Hindlimb muscle (tissue), 1 donor: Measurements from ENCODE around the gene NLGN2. TPM values are rescaled to one million over a fixed set of nuclear protein-coding genes. Genes with fewer than 3 reads are reported as not detected.

Experiments
- DNase-seq: peaks from one replicate; pipeline ENCODE4 v3.0.0-alpha.2; 2013
- polyA plus RNA-seq: library from polyadenylated mRNA; unstranded; fragments of 120-200 nt; gene quantifications from one replicate; pipeline ENCODE4 v1.2.1, GENCODE V29; 2013; ENCODE audit not compliant: insufficient read length

NLGN2 gene
- polyA plus RNA-seq, 1 donor, result 31.4 TPM

- no peak for DNase-seq
Observed at GRCh38 chr17:7392696-7393612, 14.7 kb upstream of the NLGN2 start.

- no peak for DNase-seq
Observed at GRCh38 chr17:7393613-7394451, 13.8 kb upstream of the NLGN2 start.

GRCh38 chr17:7394452-7395191, 13.0 kb upstream of the NLGN2 start, which contains the start of gene PLSCR3:
Gene PLSCR3 (minus strand): TSS chr17:7394525. CDS start chr17:7394110, 415 bp downstream.
- DNase-seq, result peak; percentile 86

GRCh38 chr17:7396147-7396546, 11.5 kb upstream of the NLGN2 start:
- no peak for DNase-seq

- no peak for DNase-seq
Observed at GRCh38 chr17:7398612-7399011, 9.0 kb upstream of the NLGN2 start.

GRCh38 chr17:7403043-7403726, 4.5 kb upstream of the NLGN2 start:
- DNase-seq, result no peak

GRCh38 chr17:7403727-7403976, 4.0 kb upstream of the NLGN2 start:
- DNase-seq, result no peak

GRCh38 chr17:7403977-7404736, 3.5 kb upstream of the NLGN2 start, which contains the start of gene TMEM256:
Gene TMEM256 (minus strand): TSS chr17:7404097. CDS start chr17:7404084, 13 bp downstream.
- peak; percentile 99 for DNase-seq

- DNase-seq, result no peak
Observed at GRCh38 chr17:7404737-7405349, 2.8 kb upstream of the NLGN2 start.

GRCh38 chr17:7405350-7406234, 2.1 kb upstream of the NLGN2 start:
- DNase-seq, result peak; percentile 57

GRCh38 chr17:7406235-7406825, 1.3 kb upstream of the NLGN2 start:
- DNase-seq, result no peak

GRCh38 chr17:7407082-7407481, 563 bp upstream of the NLGN2 start:
- DNase-seq, result no peak

GRCh38 chr17:7408252-7408727, 645 bp downstream of the NLGN2 start:
- DNase-seq, result no peak

GRCh38 chr17:7408863-7409262, 1.2 kb downstream of the NLGN2 start:
- no peak for DNase-seq

GRCh38 chr17:7409716-7410115, 2.1 kb downstream of the NLGN2 start:
- no peak for DNase-seq

GRCh38 chr17:7410634-7411426, 3.2 kb downstream of the NLGN2 start:
- DNase-seq, result no peak

GRCh38 chr17:7411427-7411750, 3.7 kb downstream of the NLGN2 start:
- no peak for DNase-seq

- DNase-seq, result no peak
Observed at GRCh38 chr17:7413346-7413985, 5.8 kb downstream of the NLGN2 start.
